CD4-positive, alpha-beta T cell (primary cell): Measurements from ENCODE around the gene CPED1. TPM values are rescaled to one million over a fixed set of nuclear protein-coding genes. Genes with fewer than 3 reads are reported as not detected.

ENCODE experiments used
- ATAC-seq: fragments of 200-7000 bp; cut with Tn5 transposase; one replicate; pipeline ENCODE4 v1.10.0; 2022; ENCODE audit warnings: mild to moderate bottlenecking; ENCODE audit not compliant: poor library complexity
- CTCF ChIA-PET: fragments of 350-600 bp; sonication (Branson Sonifier 250); formaldehyde crosslinking; loops from one replicate; lab custom pipeline; 2021; ENCODE audit warnings: antibody characterized with exemption, inconsistent platforms; lab: Charles Lee
- POLR2A ChIA-PET: fragments of 350-600 bp; sonication (Branson Sonifier 250); formaldehyde crosslinking; loops from one replicate; lab custom pipeline; 2021; ENCODE audit warnings: antibody characterized with exemption, inconsistent platforms; lab: Charles Lee
- DNase-seq, 14 experiments: peaks; one replicate each; pipeline ENCODE4 v3.0.0-alpha.2; 2013 to 2020; ENCODE audit warnings: mixed read lengths in 2 of 14
- H3K27ac ChIP-seq, 2 donors: one replicate each; pipeline versions ENCODE4 v1.5.1 to v1.7.0; 2013; ENCODE audit warnings: low read length in 2 of 2, low read depth in 1 of 2, mild to moderate bottlenecking in 1 of 2
- H3K27me3 ChIP-seq, 2 experiments: 1 replicate in 1 of 2; 2 replicates in 1 of 2; pipeline versions ENCODE4 v1.6.1 to v1.7.0; 2013; ENCODE audit warnings: low read length in 2 of 2, control low read depth in 1 of 2, mild to moderate bottlenecking in 1 of 2, moderate library complexity in 1 of 2; ENCODE audit not compliant: insufficient read depth in 2 of 2, control insufficient read depth in 1 of 2
- H3K36me3 ChIP-seq: one replicate; pipeline ENCODE4 v1.6.1; 2013; ENCODE audit warnings: low read length, control low read depth; ENCODE audit not compliant: insufficient read depth
- H3K4me1 ChIP-seq: one replicate; pipeline ENCODE4 v1.6.1; 2013; ENCODE audit warnings: low read length, control low read depth; ENCODE audit not compliant: insufficient read depth
- H3K4me3 ChIP-seq: one replicate; pipeline ENCODE4 v1.5.1; 2013; ENCODE audit warnings: mild to moderate bottlenecking, low read length, moderate library complexity
- H3K9me3 ChIP-seq, 2 experiments: 1 replicate in 1 of 2; 2 replicates in 1 of 2; pipeline versions ENCODE4 v1.6.1 to v1.7.0; 2013; ENCODE audit warnings: low read length in 2 of 2, mild to moderate bottlenecking in 2 of 2, control low read depth in 1 of 2, moderate library complexity in 1 of 2; ENCODE audit not compliant: control insufficient read depth in 1 of 2, insufficient read depth in 1 of 2
- H3K27ac Mint-ChIP-seq: one replicate; pipeline ENCODE4 v1.8.0; 2020; ENCODE audit warnings: mixed read lengths
- H3K27me3 Mint-ChIP-seq: one replicate; pipeline ENCODE4 v1.8.0; 2021; ENCODE audit warnings: mixed read lengths
- H3K36me3 Mint-ChIP-seq: one replicate; pipeline ENCODE4 v1.8.0; 2021; ENCODE audit warnings: low read depth, mixed read lengths
- H3K4me1 Mint-ChIP-seq: one replicate; pipeline ENCODE4 v1.8.0; 2021; ENCODE audit warnings: low read depth, mixed read lengths
- H3K4me3 Mint-ChIP-seq: one replicate; pipeline ENCODE4 v1.8.0; 2020; ENCODE audit warnings: mild to moderate bottlenecking, mixed read lengths
- H3K9me3 Mint-ChIP-seq: one replicate; pipeline ENCODE4 v1.8.0; 2020; ENCODE audit warnings: mixed read lengths
- CTCF ChIP-seq: fragments of 200-600 bp; IDR thresholded peaks from one replicate; pipeline ENCODE4 v1.8.0; 2022; ENCODE audit warnings: antibody characterized with exemption, mild to moderate bottlenecking
- intact Hi-C, 2 experiments: fragments of 100-400 bp; cut with DNase I in 1 of 2; cut with micrococcal nuclease in 1 of 2; formaldehyde crosslinking; loops; one replicate each; pipeline versions ENCODE4 v1.15.1 to v1.9.0; 2023 to 2025; cut with DNase I, micrococcal nuclease
- total RNA-seq, 174 experiments: library from RNA in 2 of 174; stranded (reverse) in 2 of 174; gene quantifications; one replicate each; pipeline ENCODE4 v1.2.3 and lab custom pipeline; 2021 to 2026

CPED1 gene
- total RNA-seq, 2 experiments from 2014 or later = 0.08 to 0.19 TPM

DNA sequence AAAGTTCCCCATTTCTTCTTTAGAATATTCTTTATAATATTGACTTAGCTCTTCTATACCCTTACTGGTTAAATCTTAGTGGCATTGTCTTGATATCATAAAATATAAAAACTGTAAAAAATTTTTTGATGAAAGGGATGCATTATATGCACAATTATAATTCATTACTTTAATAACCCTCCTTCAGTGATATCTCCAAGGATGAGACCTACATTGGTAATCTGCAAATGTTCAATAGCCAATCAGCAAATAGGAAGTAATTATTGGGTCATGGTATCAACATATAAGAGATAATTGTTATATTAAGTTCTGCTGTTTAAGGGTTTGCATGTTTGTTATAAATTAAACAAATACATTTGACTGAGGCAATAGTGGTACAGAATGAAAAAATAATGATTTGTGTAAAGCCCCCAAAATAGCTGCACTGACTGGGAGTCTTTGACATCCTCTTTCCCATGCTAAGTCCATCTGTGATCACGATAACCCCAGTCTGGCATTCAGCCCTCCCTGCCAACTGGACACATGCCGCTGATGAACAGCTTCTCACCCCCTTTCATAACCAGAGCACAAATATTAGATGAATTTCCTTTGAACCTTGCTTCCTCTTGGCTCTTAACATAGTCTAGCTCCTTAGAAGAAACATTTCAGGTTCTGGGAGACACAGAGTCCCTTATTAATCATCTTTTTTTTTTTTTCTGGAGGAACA is 169.5 kb downstream of the CPED1 start:
- intact Hi-C loops = no loop called here
- Histone ChIP-seq H3K36me3 (no peaks in the 10 kb centered on the region), H3K27ac (no peak overlapping the region), H3K27me3 (no peaks in the 10 kb centered on the region), H3K4me1 (no peaks in the 10 kb centered on the region), H3K4me3 (no peak overlapping the region), H3K9me3 (no peaks in the 10 kb centered on the region)
- POLR2A ChIA-PET = no interaction called here
- no peak for TF ChIP-seq CTCF
- DNase-seq (no peak), ATAC-seq (no peak)
- H3K27ac Mint-ChIP-seq = no peak overlapping the region
- no peaks in the 10 kb centered on the region for H3K4me1 Mint-ChIP-seq
- H3K9me3 Mint-ChIP-seq = no peaks in the 10 kb centered on the region
- CTCF ChIA-PET = no interaction called here
- no peak overlapping the region for H3K4me3 Mint-ChIP-seq
- no peaks in the 10 kb centered on the region for H3K36me3 Mint-ChIP-seq
- peaks cover 22% of the 10 kb centered on the region for H3K27me3 Mint-ChIP-seq

DNA sequence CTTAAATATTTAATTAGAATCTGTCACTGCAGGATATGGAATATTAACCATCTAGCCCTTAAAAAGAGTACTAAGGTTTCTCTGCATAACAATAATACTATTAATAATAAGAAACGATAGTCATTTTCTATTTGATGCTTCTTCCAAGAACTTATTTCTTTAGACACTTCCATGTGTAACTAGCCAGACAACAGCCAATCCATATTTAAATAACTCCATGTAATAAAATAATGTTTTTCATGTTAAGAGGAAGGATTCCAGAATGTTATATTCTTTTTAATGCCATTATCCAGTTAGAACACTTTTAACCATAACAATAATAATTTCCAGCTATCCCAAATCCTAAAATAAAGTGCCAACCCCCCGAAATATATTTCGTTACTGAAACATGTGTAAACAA is 170.2 kb downstream of the CPED1 start:
- Histone ChIP-seq H3K27ac (no peak overlapping the region), H3K4me1 (no peaks in the 10 kb centered on the region), H3K4me3 (no peak overlapping the region), H3K9me3 (no peaks in the 10 kb centered on the region), H3K36me3 (no peaks in the 10 kb centered on the region), H3K27me3 (no peaks in the 10 kb centered on the region)
- DNase-seq (no peak), ATAC-seq (no peak)
- H3K27me3 Mint-ChIP-seq = peaks cover 20% of the 10 kb centered on the region
- CTCF ChIA-PET = no interaction called here
- no peak for TF ChIP-seq CTCF
- H3K4me3 Mint-ChIP-seq = no peak overlapping the region
- no peaks in the 10 kb centered on the region for H3K9me3 Mint-ChIP-seq
- H3K36me3 Mint-ChIP-seq = no peaks in the 10 kb centered on the region
- no peak overlapping the region for H3K27ac Mint-ChIP-seq
- POLR2A ChIA-PET = no interaction called here
- no peaks in the 10 kb centered on the region for H3K4me1 Mint-ChIP-seq
- intact Hi-C loops = no loop called here

DNA sequence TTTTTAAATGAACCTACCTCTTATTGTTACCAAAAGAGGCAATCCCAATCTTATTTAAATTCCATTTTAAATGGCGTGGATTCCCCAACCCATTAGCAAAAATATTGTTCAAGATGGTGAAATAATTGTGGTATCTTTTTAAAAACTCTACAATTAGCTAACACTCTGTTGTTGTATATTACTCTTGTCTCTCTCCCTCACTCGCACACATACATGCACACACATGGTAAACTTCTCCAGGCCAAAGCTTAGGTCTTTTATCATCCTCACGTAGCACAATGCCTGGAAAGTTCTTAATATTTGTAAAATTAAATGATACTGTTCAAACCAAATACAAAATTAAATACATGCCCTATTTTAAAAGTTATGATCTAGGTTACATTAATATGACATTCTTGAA is 171.0 kb downstream of the CPED1 start:
- H3K36me3 Mint-ChIP-seq = no peaks in the 10 kb centered on the region
- H3K27me3 Mint-ChIP-seq = peaks cover 14% of the 10 kb centered on the region
- ChIA-PET CTCF (no interaction called here), POLR2A (no interaction called here)
- DNase-seq (no peak), ATAC-seq (no peak)
- no peaks in the 10 kb centered on the region for H3K9me3 Mint-ChIP-seq
- TF ChIP-seq CTCF = no peak
- no peaks in the 10 kb centered on the region for H3K9me3 ChIP-seq
- H3K4me3 ChIP-seq = no peak overlapping the region
- intact Hi-C loops = no loop called here
- no peaks in the 10 kb centered on the region for H3K36me3 ChIP-seq
- no peak overlapping the region for H3K27ac ChIP-seq
- no peaks in the 10 kb centered on the region for H3K27me3 ChIP-seq
- H3K27ac Mint-ChIP-seq = no peak overlapping the region
- no peaks in the 10 kb centered on the region for H3K4me1 Mint-ChIP-seq
- H3K4me3 Mint-ChIP-seq = no peak overlapping the region
- no peaks in the 10 kb centered on the region for H3K4me1 ChIP-seq
